Fibroblast of pulmonary artery (primary cell): Measurements from ENCODE around the gene DUS3L.
A peak's percentile ranks its signal among the peaks of the same experiment; 100 is the strongest.
"Not testable (repeated sequence)": the region's sequence is repeated elsewhere in the genome, so short reads cannot be mapped to it uniquely, and the experiment has no call there.

Source experiments
- DNase-seq: peaks from one replicate; pipeline ENCODE4 v3.0.0-alpha.2; 2010; ENCODE audit warnings: low read depth
- H3K4me3 ChIP-seq: replicated peaks from 2 replicates; pipeline ENCODE4 v1.5.1; 2011; ENCODE audit warnings: low read depth, mild to moderate bottlenecking, control low read depth, low read length, moderate library complexity
- TF ChIP-seq, protein P1 (sequence below): IDR thresholded peaks from 2 replicates; pipeline ENCODE4 v1.5.1; 2011; ENCODE audit warnings: mild to moderate bottlenecking, control low read depth, low read length, inconsistent platforms; ENCODE audit errors: missing control alignments

DUS3L gene

DNA sequence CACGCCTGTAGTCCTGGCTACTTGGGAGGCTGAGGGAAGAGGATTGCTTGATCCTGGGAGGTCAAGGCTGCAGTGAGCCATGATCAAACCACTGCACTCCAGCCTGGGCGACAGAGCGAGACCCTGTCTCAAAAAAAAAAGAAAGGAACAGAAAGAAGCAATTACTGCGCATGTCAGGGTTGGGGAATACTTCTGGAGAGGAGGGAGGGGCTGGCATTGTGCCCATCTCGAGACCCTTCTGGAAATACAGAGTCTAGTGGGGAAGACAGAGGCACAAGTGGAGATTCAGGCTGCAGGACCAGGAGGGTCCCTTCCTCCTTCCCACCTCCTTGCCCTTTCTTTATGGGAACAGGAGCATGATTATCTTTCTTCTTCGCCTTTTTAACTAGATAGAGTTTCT, 37.2 kb downstream of the DUS3L start:
- H3K4me3 ChIP-seq = no peak overlapping the region
- TF ChIP-seq, protein P1, sequence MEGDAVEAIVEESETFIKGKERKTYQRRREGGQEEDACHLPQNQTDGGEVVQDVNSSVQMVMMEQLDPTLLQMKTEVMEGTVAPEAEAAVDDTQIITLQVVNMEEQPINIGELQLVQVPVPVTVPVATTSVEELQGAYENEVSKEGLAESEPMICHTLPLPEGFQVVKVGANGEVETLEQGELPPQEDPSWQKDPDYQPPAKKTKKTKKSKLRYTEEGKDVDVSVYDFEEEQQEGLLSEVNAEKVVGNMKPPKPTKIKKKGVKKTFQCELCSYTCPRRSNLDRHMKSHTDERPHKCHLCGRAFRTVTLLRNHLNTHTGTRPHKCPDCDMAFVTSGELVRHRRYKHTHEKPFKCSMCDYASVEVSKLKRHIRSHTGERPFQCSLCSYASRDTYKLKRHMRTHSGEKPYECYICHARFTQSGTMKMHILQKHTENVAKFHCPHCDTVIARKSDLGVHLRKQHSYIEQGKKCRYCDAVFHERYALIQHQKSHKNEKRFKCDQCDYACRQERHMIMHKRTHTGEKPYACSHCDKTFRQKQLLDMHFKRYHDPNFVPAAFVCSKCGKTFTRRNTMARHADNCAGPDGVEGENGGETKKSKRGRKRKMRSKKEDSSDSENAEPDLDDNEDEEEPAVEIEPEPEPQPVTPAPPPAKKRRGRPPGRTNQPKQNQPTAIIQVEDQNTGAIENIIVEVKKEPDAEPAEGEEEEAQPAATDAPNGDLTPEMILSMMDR = no peak
- DNase-seq = no peak

DNA sequence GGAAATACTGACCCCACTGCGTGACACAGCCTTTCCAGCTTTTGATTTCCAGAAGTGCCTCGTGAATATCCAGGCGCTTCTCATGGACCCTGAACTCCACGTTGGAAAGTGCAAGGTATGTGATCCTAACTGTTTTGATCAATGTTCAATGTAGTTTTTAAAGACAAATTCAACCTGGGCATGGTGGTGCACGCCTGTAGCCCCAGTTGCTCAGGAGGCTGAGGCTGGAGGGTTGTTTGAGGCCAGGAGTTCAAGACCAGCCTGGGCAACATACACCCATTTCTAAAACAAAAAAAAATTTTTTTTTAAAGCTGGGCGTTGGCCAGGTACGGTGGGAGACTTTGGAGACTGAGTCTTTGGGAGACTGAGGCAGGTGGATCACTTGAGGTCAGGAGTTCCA, 39.3 kb downstream of the DUS3L start:
- no peak overlapping the region for H3K4me3 ChIP-seq
- no peak for DNase-seq
- TF ChIP-seq, protein P1 = no peak

DNA sequence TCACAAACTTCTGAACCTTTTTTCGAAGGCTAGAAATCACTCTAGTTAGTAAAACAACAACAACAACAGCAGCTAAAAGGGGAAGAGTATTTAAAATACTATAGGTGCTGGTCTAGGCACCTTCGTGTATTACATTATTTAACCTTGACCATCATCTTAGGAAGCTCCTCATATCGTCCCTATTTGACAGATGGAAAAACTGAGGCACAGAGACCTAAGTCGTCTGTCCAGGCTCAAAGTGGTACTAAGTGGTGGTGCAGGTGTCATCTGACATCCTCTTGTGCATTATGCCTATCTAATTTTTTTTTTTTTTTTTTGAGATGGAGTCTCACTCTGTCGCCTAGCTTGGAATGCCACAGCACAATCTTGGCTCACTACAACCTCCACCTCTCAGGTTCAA, 41.5 kb downstream of the DUS3L start:
- TF ChIP-seq, protein P1 = no peak
- no peak overlapping the region for H3K4me3 ChIP-seq
- DNase-seq = no peak

DNA sequence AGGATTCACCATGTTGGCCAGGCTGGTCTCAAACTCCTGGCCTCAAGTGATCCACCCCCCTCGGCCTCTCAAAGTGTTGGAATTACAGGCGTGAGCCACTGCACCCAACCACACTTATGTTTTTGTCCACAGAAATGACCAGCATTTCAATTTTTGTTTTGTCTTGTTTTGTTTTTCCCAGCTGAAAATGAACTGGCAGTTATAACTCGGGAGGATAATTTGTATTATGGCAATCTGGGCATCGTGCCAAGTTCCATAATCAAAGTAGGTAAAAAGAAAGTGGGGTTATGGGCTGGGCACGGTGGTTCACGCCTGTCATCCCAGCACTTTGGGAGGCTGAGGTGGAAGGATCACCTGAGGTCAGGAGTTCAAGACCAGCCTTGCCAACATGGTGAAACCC, 42.0 kb downstream of the DUS3L start:
- H3K4me3 ChIP-seq, DNase-seq: not testable (repeated sequence)

DNA sequence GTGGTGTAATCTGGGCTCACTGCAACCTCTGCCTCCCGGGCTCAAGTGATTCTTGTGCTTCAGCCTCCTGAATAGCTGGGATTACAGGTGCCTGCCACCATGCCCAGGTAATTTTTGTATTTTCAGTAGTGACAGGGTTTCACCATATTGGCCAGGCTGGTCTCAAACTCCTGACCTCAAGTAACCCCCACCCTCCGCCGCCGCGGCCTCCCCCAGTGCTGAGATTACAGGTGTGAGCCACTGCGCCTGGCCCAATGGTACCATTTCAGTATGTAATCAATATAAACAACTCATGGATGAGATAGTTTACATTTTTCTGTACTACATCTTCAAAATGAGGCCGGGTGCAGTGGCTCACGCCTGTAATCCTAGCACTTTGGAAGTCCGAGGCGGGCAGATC, 46.0 kb downstream of the DUS3L start:
- DNase-seq, H3K4me3 ChIP-seq: not testable (repeated sequence)

DNA sequence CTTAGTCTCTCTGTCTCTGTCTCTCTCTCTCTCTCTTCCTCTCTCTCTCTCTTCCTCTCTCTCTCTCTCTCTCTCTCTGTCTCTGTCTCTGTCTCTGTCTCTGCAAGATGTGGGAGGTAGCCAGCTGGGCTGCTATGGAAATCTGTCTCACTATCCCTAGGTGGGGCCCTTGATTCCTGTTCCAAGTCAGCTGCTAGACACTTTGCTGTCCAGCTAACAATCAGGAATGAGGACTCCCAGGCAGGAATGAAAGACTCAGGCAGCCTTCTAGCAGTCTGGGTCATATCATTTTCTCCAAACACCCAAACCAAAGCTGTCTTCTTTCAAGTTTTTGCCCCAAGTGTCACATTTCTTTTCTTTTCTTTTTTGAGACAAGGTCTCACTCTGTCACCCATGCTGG, 47.3 kb downstream of the DUS3L start:
- H3K4me3 ChIP-seq = no peak overlapping the region
- DNase-seq = no peak
- TF ChIP-seq, protein P1 = no peak

DNA sequence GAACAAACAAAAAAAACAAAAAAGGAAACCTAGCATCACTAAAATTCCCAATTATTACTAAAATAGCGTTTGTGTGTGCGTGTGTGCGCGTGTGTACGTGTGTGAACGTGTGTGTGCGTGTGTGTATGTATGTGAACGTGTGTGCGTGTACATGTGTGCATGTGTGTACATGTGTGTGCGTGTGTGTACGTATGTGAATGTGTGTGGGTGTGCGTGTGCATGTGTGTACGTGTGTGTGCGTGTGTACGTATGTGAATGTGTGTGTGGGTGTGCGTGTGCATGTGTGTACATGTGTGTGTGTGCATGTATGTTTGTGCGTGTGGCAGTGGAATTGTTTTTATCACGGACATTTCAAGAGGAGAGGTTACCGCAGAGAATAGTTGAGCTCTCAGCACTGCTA, 48.9 kb downstream of the DUS3L start:
- H3K4me3 ChIP-seq = no peak overlapping the region
- DNase-seq = no peak
- TF ChIP-seq, protein P1 = no peak

DNA sequence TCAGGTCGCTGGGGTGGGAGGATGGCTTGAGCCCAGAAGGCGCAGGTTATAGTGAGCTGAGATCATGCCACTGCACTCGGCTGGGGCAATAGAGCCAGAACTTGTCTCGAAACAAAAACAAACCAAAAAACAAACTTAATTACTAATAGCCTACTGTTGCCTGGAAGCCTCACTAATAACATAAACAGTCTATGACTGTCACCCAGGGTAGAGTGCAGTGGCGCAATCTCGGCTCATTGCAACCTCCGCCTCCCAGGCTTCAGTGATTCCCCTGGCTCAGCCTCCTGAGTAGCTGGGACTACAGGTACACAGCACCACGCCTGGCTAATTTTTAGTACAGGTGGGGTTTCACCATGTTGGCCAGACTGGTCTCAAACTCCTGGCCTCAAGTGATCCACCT, 52.5 kb downstream of the DUS3L start:
- TF ChIP-seq, protein P1 = no peak

More for the DNA sequence above, 52.5 kb downstream of the DUS3L start:
- DNase-seq = peak; percentile 11
- H3K4me3 ChIP-seq = no peak overlapping the region
